Right lobe of liver (tissue), 4 donors: ENCODE measurements around the gene GBP1.

Source experiments
- CTCF ChIP-seq, 4 donors: fragments of 200-600 bp in 3 of 4; fragments of 450-650 bp in 1 of 4; IDR thresholded peaks; one replicate each; pipeline versions ENCODE4 v1.5.1 to v1.8.0; 2016 to 2022; ENCODE audit warnings: antibody characterized with exemption in 4 of 4, mild to moderate bottlenecking in 2 of 4
- POLR2A ChIP-seq: fragments of 450-650 bp; IDR thresholded peaks from one replicate; pipeline ENCODE4 v1.6.1; 2017; ENCODE audit warnings: antibody characterized with exemption, mild to moderate bottlenecking
- donor health status: DM: no; HTN: no; CAD: no.
- donor health status: DM: no; HTN: no; CAD: no.
- donor health status: DM: no; HTN: yes; CAD: no.

DNA sequence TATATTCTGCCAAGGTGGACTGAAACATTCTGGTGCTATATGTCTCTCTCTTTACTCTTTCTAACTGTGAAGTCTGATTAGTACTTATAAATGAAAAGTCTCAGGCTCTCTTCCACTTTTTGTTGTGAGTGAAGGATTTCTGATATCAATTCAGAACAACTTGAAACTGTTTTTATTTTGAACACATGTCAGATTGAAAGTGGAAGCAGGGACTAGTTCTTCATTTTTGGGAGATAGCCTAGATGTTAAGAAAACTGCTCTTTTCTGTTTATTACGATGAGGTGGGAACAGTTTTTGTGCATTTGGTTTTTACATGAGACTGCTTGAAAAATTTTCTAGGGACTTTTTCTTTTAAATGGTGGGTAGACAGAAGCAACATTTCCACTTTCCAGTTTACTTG is 27.8 kb downstream of the GBP1 start:
- TF ChIP-seq CTCF (IDR thresholded peaks at IDR 0.05) (no peak), POLR2A (no peak)
